Uterus (tissue), 2 donors: Measurements from ENCODE around the gene SLC35F6.

ENCODE experiments used
- POLR2A ChIP-seq, 2 donors: fragments of 450-650 bp; IDR thresholded peaks; one replicate each; pipeline ENCODE4 v1.6.1; 2016; ENCODE audit warnings: antibody characterized with exemption in 2 of 2, mild to moderate bottlenecking in 1 of 2, moderate library complexity in 1 of 2
- TF ChIP-seq, protein P1 (sequence below), 4 experiments: fragments of 200-600 bp in 2 of 4; fragments of 450-650 bp in 2 of 4; sonication (generic) in 2 of 4; IDR thresholded peaks; one replicate each; pipeline ENCODE4 v1.5.1; 2016 to 2019; ENCODE audit warnings: antibody characterized with exemption in 4 of 4, mild to moderate bottlenecking in 2 of 4, moderate library complexity in 1 of 4

DNA sequence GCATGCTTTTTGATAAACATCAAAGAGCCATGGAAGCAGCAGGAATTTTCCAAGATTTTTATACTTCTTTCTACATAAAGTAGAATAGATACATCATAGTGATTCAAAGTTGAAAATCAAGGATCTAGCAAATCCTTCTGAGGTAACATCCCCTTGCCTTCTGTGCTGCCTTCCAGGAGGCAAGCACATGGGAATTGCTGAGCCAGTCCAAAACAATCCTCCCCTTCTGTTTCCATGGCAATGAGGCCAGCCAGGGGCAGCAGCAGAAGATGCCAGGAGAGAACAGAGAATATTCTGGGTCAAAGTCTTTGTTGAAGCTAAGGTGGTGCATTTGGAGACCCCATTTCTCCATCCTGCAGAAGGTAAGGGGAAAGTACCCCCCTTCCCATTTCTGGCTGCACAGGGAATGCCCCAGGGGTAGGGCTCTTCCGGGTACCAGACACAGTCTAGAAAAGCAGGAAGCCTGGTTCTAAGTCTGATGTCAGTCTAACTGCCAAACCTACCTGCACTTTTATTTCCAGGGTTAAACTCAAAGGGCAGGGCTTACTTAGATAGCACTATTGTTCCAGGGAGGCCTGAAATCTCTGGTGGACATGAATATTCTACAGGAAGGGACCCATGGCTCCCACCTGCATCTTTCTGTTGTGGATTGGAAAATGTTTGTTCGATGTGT is 43.8 kb downstream of the SLC35F6 start:
- TF ChIP-seq, protein P1, sequence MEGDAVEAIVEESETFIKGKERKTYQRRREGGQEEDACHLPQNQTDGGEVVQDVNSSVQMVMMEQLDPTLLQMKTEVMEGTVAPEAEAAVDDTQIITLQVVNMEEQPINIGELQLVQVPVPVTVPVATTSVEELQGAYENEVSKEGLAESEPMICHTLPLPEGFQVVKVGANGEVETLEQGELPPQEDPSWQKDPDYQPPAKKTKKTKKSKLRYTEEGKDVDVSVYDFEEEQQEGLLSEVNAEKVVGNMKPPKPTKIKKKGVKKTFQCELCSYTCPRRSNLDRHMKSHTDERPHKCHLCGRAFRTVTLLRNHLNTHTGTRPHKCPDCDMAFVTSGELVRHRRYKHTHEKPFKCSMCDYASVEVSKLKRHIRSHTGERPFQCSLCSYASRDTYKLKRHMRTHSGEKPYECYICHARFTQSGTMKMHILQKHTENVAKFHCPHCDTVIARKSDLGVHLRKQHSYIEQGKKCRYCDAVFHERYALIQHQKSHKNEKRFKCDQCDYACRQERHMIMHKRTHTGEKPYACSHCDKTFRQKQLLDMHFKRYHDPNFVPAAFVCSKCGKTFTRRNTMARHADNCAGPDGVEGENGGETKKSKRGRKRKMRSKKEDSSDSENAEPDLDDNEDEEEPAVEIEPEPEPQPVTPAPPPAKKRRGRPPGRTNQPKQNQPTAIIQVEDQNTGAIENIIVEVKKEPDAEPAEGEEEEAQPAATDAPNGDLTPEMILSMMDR (IDR thresholded peaks at IDR 0.05): no peak
- TF ChIP-seq POLR2A (IDR thresholded peaks at IDR 0.05): no peak
